ENCODE results near the gene OR10AD1.

The OR10AD1 gene

DNA sequence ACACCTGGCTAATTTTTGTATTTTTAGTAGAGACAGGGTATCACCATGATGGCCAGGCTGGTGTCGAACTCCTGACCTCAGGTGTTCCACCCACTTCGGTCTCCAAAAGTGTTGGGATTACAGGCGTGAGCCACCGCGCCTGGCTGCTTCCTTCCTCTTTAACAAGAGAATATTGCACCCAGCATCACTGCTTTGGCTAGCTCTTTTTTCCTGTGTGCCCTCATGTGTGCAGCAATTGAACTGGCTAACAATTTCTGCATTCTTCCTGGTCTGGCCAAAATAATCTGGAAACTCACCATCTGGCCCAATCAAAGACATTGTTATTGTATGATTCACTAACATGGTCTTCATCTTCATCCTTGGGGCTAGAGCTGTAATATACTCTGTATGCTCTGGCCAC, 43.0 kb downstream of the OR10AD1 start:
- TF ChIP-seq TAF1 (IDR thresholded peaks at IDR 0.05; ENCODE audit: borderline replicate concordance, insufficient read depth, low read length), result no peak
- TF ChIP-seq POLR2AphosphoS5 (IDR thresholded peaks at IDR 0.05; ENCODE audit: low read depth, low read length), result no peak
- TF ChIP-seq, protein P1, sequence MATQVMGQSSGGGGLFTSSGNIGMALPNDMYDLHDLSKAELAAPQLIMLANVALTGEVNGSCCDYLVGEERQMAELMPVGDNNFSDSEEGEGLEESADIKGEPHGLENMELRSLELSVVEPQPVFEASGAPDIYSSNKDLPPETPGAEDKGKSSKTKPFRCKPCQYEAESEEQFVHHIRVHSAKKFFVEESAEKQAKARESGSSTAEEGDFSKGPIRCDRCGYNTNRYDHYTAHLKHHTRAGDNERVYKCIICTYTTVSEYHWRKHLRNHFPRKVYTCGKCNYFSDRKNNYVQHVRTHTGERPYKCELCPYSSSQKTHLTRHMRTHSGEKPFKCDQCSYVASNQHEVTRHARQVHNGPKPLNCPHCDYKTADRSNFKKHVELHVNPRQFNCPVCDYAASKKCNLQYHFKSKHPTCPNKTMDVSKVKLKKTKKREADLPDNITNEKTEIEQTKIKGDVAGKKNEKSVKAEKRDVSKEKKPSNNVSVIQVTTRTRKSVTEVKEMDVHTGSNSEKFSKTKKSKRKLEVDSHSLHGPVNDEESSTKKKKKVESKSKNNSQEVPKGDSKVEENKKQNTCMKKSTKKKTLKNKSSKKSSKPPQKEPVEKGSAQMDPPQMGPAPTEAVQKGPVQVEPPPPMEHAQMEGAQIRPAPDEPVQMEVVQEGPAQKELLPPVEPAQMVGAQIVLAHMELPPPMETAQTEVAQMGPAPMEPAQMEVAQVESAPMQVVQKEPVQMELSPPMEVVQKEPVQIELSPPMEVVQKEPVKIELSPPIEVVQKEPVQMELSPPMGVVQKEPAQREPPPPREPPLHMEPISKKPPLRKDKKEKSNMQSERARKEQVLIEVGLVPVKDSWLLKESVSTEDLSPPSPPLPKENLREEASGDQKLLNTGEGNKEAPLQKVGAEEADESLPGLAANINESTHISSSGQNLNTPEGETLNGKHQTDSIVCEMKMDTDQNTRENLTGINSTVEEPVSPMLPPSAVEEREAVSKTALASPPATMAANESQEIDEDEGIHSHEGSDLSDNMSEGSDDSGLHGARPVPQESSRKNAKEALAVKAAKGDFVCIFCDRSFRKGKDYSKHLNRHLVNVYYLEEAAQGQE (IDR thresholded peaks at IDR 0.05; ENCODE audit: insufficient read depth in 1 of 2, low read depth in 2 of 2, low read length in 2 of 2), result no peak

DNA sequence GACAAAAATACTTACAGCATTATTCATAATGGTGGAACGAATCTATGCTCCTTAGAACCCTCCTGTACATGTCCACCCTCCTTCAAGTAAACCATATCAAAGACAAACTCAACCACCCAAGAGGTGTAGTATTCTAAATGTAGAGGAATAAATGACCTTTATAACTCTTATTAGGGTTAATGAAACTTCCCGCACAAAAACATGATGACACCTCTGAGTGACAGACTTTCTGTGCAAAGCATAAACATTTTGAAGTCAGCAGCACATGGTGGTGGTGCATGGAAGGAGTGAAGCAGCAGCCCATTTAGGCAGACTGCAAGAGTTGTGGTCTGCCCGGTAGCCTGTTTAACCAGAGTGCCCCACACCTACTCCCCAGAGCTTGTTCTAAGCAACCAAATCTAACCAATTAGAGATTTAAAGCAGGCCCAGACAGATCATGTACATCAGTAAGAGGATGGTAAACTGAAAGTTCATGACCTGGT, 45.2 kb downstream of the OR10AD1 start:
- no peak for TF ChIP-seq TAF1 (IDR thresholded peaks at IDR 0.05; ENCODE audit: borderline replicate concordance, insufficient read depth, low read length)
- TF ChIP-seq, protein P1 (IDR thresholded peaks at IDR 0.05; ENCODE audit: insufficient read depth in 1 of 2, low read depth in 2 of 2, low read length in 2 of 2), result no peak
- TF ChIP-seq SIN3A (IDR thresholded peaks at IDR 0.05; ENCODE audit: borderline replicate concordance, insufficient read depth, low read length), result no peak

DNA sequence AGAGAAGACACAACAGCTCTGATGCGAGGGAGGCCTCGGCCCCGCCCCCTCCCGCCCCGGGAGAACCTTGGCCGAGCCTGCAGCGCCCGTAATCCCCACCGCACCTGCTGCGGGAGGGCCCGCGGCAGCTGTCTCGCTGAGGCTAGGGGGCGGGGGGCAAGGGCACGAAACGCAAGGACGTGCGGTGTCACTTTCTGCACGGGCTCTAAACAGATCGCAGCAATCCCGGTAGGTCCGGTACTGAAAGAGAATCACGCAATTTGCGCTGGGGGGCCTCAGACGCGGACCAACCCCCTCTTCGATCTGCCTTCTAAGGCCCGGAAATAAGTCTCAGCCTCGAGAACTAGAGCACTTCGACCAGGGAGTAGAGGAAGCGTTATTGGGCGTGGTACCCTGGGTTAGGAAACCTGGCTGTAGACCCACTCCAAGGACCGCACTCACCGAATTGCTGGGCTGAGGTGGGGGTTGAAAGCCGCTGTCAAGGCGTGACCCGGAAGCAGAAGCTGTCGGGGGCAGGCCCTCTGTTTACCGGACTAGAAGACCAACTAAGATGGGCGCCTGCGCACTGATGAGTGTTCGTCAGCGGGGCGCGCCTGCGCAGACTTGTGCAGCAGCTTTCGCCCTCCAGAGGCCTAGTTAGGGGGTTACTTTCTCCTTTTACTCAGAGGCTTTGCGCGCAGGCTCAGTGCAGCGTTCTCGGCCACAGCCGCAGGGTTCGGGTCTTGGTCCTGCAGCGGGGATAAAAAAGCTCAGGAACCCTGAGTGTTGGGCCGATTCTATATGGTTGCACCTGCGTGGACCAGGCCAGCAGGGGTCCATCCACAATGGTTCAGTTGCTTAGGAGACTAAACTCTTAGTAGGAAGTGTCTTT, 45.8 kb downstream of the OR10AD1 start, which contains the start of gene ASB8:
Gene ASB8, minus strand, starts transcription at position 498 of the 871 bp plus-strand sequence. CDS start 4,019 bp downstream, outside the sequence.
- TF ChIP-seq FOXP2 (optimal IDR thresholded peaks at IDR 0.05; ENCODE audit: borderline replicate concordance, extremely low read depth, extremely low read length, insufficient read depth) (peak; percentile 96), TAF1 (IDR thresholded peaks at IDR 0.05; ENCODE audit: borderline replicate concordance, insufficient read depth, low read length) (0 out of 2 replicates have a peak, but pooled peaks have one; percentile 40), POLR2AphosphoS5 (IDR thresholded peaks at IDR 0.05; ENCODE audit: low read depth, low read length) (peak; percentile 93), SIN3A (IDR thresholded peaks at IDR 0.05; ENCODE audit: borderline replicate concordance, insufficient read depth, low read length) (0 out of 2 replicates have a peak, but pooled peaks have one; percentile 30)
- TF ChIP-seq, protein P1 (IDR thresholded peaks at IDR 0.05; ENCODE audit: insufficient read depth in 1 of 2, low read depth in 2 of 2, low read length in 2 of 2), result 0 out of 4 replicates have a peak, but pooled peaks of 1 of the 2 experiments have one; percentile 11

DNA sequence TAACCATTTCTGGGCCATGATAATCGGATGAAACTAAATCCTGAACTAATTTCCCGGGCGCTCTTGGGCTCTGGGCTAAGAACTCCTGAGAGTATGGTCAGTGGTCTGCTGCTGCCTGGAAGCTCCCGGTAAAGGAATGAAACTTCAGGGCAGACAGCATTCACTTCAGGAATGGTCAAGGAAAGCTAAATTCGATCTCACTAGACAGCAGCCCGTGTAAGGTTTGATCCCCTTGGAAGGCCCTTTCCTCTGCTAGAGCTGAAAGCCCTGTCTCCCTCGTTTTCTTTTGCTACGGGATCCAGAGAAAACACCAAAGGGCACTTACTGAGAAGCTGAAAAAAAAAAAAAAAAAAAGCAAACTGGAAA, 46.5 kb downstream of the OR10AD1 start:
- TF ChIP-seq SIN3A (IDR thresholded peaks at IDR 0.05; ENCODE audit: borderline replicate concordance, insufficient read depth, low read length) (no peak), TAF1 (IDR thresholded peaks at IDR 0.05; ENCODE audit: borderline replicate concordance, insufficient read depth, low read length) (no peak), FOXP2 (optimal IDR thresholded peaks at IDR 0.05; ENCODE audit: borderline replicate concordance, extremely low read depth, extremely low read length, insufficient read depth) (no peak), POLR2AphosphoS5 (IDR thresholded peaks at IDR 0.05; ENCODE audit: low read depth, low read length) (no peak)
- TF ChIP-seq, protein P1 (IDR thresholded peaks at IDR 0.05; ENCODE audit: insufficient read depth in 1 of 2, low read depth in 2 of 2, low read length in 2 of 2), result no peak

Measured in PFSK-1 (cell line).